ENCODE data around the gene SCYGR2. TPM values are rescaled to one million over a fixed set of nuclear protein-coding genes. Genes with fewer than 3 reads are reported as not detected.

SCYGR2 gene
- total RNA-seq, 1 experiment from 2014 or later: not detected

DNA sequence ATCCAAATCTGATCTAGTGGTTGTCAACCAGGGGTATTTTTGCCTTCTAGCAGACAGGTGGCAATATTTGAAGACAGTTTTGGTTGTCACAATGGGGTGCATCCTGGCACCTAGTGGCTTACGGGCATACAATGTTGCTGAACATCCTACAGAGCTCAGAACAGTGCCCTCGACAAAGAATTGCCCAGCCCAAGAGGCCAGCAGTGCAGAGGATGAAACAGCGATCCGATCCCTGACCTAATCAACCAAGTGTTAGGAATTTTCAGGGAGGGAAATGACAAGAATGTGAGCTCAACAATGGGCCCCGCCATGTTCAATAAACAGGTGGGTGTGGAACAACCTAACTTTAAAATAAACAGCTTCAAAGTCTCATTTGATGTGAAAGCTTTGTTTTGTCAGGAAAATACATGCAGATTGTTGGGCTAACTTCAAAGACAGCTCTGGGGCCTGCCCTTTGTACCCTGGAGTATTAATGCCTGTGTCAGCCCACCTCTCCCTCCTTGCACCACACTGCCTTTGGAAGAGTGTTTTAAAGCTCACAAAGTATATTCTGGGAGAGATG is 45.4 kb downstream of the SCYGR2 start:
- intact Hi-C loops (cut with micrococcal nuclease; ENCODE audit: unreplicated experiment): no loop called here
- Histone ChIP-seq H3K4me3 (ENCODE audit: low read depth in 2 of 2, low read length in 2 of 2) (no peak overlapping the region), H3K27me3 (ENCODE audit: control insufficient read depth, insufficient read depth, low read length) (no peaks in the 10 kb centered on the region), H3K4me1 (ENCODE audit: control insufficient read depth, insufficient read depth, low read length) (no peaks in the 10 kb centered on the region), H3K27ac (ENCODE audit: low read length) (no peak overlapping the region), H3K36me3 (ENCODE audit: control insufficient read depth, insufficient read depth, low read length) (no peaks in the 10 kb centered on the region), H3K9me3 (ENCODE audit: control insufficient read depth, insufficient read depth, low read depth, low read length) (no peaks in the 10 kb centered on the region)
- CTCF ChIA-PET: no interaction called here
- ATAC-seq: no peak
- no TSS peak for BruUV-seq (replicated peaks)
- TF ChIP-seq SIN3A (IDR thresholded peaks at IDR 0.05; ENCODE audit: borderline replicate concordance, insufficient read depth, low read depth, low read length) (no peak), TCF7L2 (IDR thresholded peaks at IDR 0.05; ENCODE audit: low read depth, low read length) (no peak), REST (IDR thresholded peaks at IDR 0.05; ENCODE audit: insufficient read depth in 1 of 2, low read depth in 2 of 2, low read length in 1 of 2) (no peak), POLR2AphosphoS5 (IDR thresholded peaks at IDR 0.05; ENCODE audit: low read depth, low read length) (no peak)
- TF ChIP-seq, protein P1, sequence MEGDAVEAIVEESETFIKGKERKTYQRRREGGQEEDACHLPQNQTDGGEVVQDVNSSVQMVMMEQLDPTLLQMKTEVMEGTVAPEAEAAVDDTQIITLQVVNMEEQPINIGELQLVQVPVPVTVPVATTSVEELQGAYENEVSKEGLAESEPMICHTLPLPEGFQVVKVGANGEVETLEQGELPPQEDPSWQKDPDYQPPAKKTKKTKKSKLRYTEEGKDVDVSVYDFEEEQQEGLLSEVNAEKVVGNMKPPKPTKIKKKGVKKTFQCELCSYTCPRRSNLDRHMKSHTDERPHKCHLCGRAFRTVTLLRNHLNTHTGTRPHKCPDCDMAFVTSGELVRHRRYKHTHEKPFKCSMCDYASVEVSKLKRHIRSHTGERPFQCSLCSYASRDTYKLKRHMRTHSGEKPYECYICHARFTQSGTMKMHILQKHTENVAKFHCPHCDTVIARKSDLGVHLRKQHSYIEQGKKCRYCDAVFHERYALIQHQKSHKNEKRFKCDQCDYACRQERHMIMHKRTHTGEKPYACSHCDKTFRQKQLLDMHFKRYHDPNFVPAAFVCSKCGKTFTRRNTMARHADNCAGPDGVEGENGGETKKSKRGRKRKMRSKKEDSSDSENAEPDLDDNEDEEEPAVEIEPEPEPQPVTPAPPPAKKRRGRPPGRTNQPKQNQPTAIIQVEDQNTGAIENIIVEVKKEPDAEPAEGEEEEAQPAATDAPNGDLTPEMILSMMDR (IDR thresholded peaks at IDR 0.05): no peak
- no peak for DNase-seq (ENCODE audit: low read depth, low spot score)
- POLR2A ChIA-PET: no interaction called here
- in situ Hi-C loops (cut with HindIII; ENCODE audit: low pct_unique_long_range_greater_than_20kb, low sequenced_read_pairs): no loop called here

Other genes starting within 250 kb of the SCYGR2 start
- not detected for gene TM4SF20, start 219.6 kb upstream of the SCYGR2 start, total RNA-seq (2021; ENCODE audit: unreplicated experiment)
- gene SCYGR1, start 210.9 kb upstream of the SCYGR2 start, total RNA-seq (2021; ENCODE audit: unreplicated experiment): not detected
- gene AGFG1, start 126.7 kb upstream of the SCYGR2 start, total RNA-seq (2021; ENCODE audit: unreplicated experiment): 98.5 TPM
- gene SCYGR3, start 15.9 kb downstream of the SCYGR2 start, total RNA-seq (2021; ENCODE audit: unreplicated experiment): not detected
- not detected for gene SCYGR4, start 18.6 kb downstream of the SCYGR2 start, total RNA-seq (2021; ENCODE audit: unreplicated experiment)
- gene SCYGR5, start 67.9 kb downstream of the SCYGR2 start, total RNA-seq (2021; ENCODE audit: unreplicated experiment): not detected
- 0.28 TPM for gene SLC19A3, start 119.1 kb downstream of the SCYGR2 start, total RNA-seq (2021; ENCODE audit: unreplicated experiment)
- not detected for gene SCYGR6, start 125.9 kb downstream of the SCYGR2 start, total RNA-seq (2021; ENCODE audit: unreplicated experiment)
- gene SCYGR7, start 129.4 kb downstream of the SCYGR2 start, total RNA-seq (2021; ENCODE audit: unreplicated experiment): not detected
- not detected for gene SCYGR8, start 147.0 kb downstream of the SCYGR2 start, total RNA-seq (2021; ENCODE audit: unreplicated experiment)
- gene CCL20, start 214.9 kb downstream of the SCYGR2 start, total RNA-seq (2021; ENCODE audit: unreplicated experiment): not detected